ENCODE results near the gene MAGED1. TPM values are rescaled to one million over a fixed set of nuclear protein-coding genes. Genes with fewer than 3 reads are reported as not detected.

Gene MAGED1
- total and polyA plus RNA-seq, 2 donors (not counting 1 experiment from before 2014, with no cell fraction given), result 28.3 to 29.1 TPM

GRCh38 chrX:51891821-51892551 is 1.4 kb upstream of the MAGED1 start:
- Histone ChIP-seq H3K4me1 (ENCODE audit: control insufficient read depth in 2 of 2, insufficient read depth in 2 of 2, low read length in 2 of 2) (peaks cover 20 to 24% of the 10 kb centered on the region in 2 donors), H3K27ac (ENCODE audit: low read length in 2 of 2) (peak overlapping the region; percentile 12 to 66), H3K79me2 (ENCODE audit: control insufficient read depth, insufficient read depth, low read length) (no peaks in the 10 kb centered on the region), H3K27me3 (replicated peaks in 1 of 4; ENCODE audit: control extremely low read depth in 1 of 4, control insufficient read depth in 3 of 4, insufficient read depth in 4 of 4, low read length in 3 of 4) (no peaks in the 10 kb centered on the region), H4K20me1 (ENCODE audit: control insufficient read depth, insufficient read depth, low read length, poor library complexity, severe bottlenecking) (no peaks in the 10 kb centered on the region), H2AFZ (ENCODE audit: insufficient read depth, low read depth, low read length, poor library complexity, severe bottlenecking) (peak overlapping the region; percentile 44), H3K36me3 (replicated peaks in 1 of 2; ENCODE audit: control extremely low read depth in 1 of 2, control insufficient read depth in 1 of 2, extremely low read depth in 1 of 2, insufficient read depth in 2 of 2, low read length in 1 of 2) (no peaks in the 10 kb centered on the region), H3K4me3 (ENCODE audit: control extremely low read depth in 1 of 5, extremely low read depth in 1 of 5, insufficient read depth in 1 of 5, low read depth in 2 of 5, low read length in 4 of 5) (no peak overlapping the region), H3K9me3 (ENCODE audit: control extremely low read depth in 1 of 3, control insufficient read depth in 2 of 3, insufficient read depth in 1 of 3, low read length in 2 of 3) (no peaks in the 10 kb centered on the region), H3K4me2 (replicated peaks; ENCODE audit: low read depth, low read length, poor library complexity, severe bottlenecking) (peak overlapping the region; percentile 71), H3K9ac (ENCODE audit: low read length) (no peak overlapping the region)
- 98% methylated on average over 4 of the region's 6 CpGs for WGBS (ENCODE audit: insufficient coverage)
- Mint-ChIP-seq H3K4me3 (peak overlapping the region; percentile 68), H3K27ac (peak overlapping the region; percentile 82), H3K9me3 (ENCODE audit: insufficient read depth) (no peaks in the 10 kb centered on the region), H3K27me3 (no peaks in the 10 kb centered on the region), H3K4me1 (peaks cover 27% of the 10 kb centered on the region)
- CTCF ChIA-PET, result no interaction called here
- DNase-seq (peak; percentile 51), ATAC-seq (ENCODE audit: low read depth) (no peak)
- intact Hi-C loops (cut with micrococcal nuclease), result no loop called here
- POLR2A ChIA-PET, result no interaction called here
- TF ChIP-seq CTCF (IDR thresholded peaks at IDR 0.05) (no peak), EZH2 (IDR thresholded peaks at IDR 0.05; ENCODE audit: borderline replicate concordance, insufficient read depth, low read depth, low read length, poor library complexity, severe bottlenecking) (no peak)

GRCh38 chrX:51893931-51894696 is 691 bp downstream of the MAGED1 start:
- H3K4me3 Mint-ChIP-seq, result peak overlapping the region; percentile 96
- Histone ChIP-seq H3K4me2 (replicated peaks; ENCODE audit: low read depth, low read length, poor library complexity, severe bottlenecking) (peak overlapping the region; percentile 71), H3K36me3 (replicated peaks in 1 of 2; ENCODE audit: control extremely low read depth in 1 of 2, control insufficient read depth in 1 of 2, extremely low read depth in 1 of 2, insufficient read depth in 2 of 2, low read length in 1 of 2) (no peaks in the 10 kb centered on the region), H3K79me2 (ENCODE audit: control insufficient read depth, insufficient read depth, low read length) (no peaks in the 10 kb centered on the region), H2AFZ (ENCODE audit: insufficient read depth, low read depth, low read length, poor library complexity, severe bottlenecking) (peak overlapping the region; percentile 75), H3K4me1 (ENCODE audit: control insufficient read depth in 2 of 2, insufficient read depth in 2 of 2, low read length in 2 of 2) (peaks cover 20 to 24% of the 10 kb centered on the region in 2 donors), H3K27me3 (replicated peaks in 1 of 4; ENCODE audit: control extremely low read depth in 1 of 4, control insufficient read depth in 3 of 4, insufficient read depth in 4 of 4, low read length in 3 of 4) (no peaks in the 10 kb centered on the region), H4K20me1 (ENCODE audit: control insufficient read depth, insufficient read depth, low read length, poor library complexity, severe bottlenecking) (no peaks in the 10 kb centered on the region), H3K4me3 (ENCODE audit: control extremely low read depth in 1 of 5, extremely low read depth in 1 of 5, insufficient read depth in 1 of 5, low read depth in 2 of 5, low read length in 4 of 5) (peak overlapping the region; percentile 27 to 65 (median 61)), H3K27ac (ENCODE audit: low read length in 2 of 2) (peak overlapping the region in 1 of 2 donors; percentile 66), H3K9ac (ENCODE audit: low read length) (peak overlapping the region; percentile 57), H3K9me3 (ENCODE audit: control extremely low read depth in 1 of 3, control insufficient read depth in 2 of 3, insufficient read depth in 1 of 3, low read length in 2 of 3) (no peaks in the 10 kb centered on the region)
- ChIA-PET POLR2A (no interaction called here), CTCF (no interaction called here)
- TF ChIP-seq EZH2 (IDR thresholded peaks at IDR 0.05; ENCODE audit: borderline replicate concordance, insufficient read depth, low read depth, low read length, poor library complexity, severe bottlenecking), result no peak
- WGBS (ENCODE audit: insufficient coverage), result under 1% methylated on average over 17 of the region's 32 CpGs
- H3K27me3 Mint-ChIP-seq, result no peaks in the 10 kb centered on the region
- peak overlapping the region; percentile 97 for H3K27ac Mint-ChIP-seq
- no peaks in the 10 kb centered on the region for H3K9me3 Mint-ChIP-seq (ENCODE audit: insufficient read depth)
- intact Hi-C loops (cut with micrococcal nuclease), result no loop called here
- ATAC-seq (ENCODE audit: low read depth), result no peak
- DNase-seq, result peak; percentile 41
- peaks cover 23% of the 10 kb centered on the region for H3K4me1 Mint-ChIP-seq

Data from B cell (primary cell).